Peyer's patch (tissue), 4 donors: ENCODE measurements around the gene ACTA1.

ENCODE experiments used
- CTCF ChIP-seq, 6 experiments: fragments of 450-650 bp in 4 of 6; fragments of 200-600 bp in 2 of 6; sonication (generic) in 1 of 6; IDR thresholded peaks; one replicate each; pipeline ENCODE4 v1.5.1; 2017 to 2019; ENCODE audit warnings: antibody characterized with exemption in 6 of 6, mild to moderate bottlenecking in 3 of 6, moderate library complexity in 1 of 6
- POLR2A ChIP-seq, 2 donors: fragments of 450-650 bp; IDR thresholded peaks; one replicate each; pipeline ENCODE4 v1.5.1; 2017; ENCODE audit warnings: antibody characterized with exemption in 2 of 2, mild to moderate bottlenecking in 2 of 2, moderate library complexity in 2 of 2

GRCh38 chr1:229433364-229434004 is 410 bp downstream of the ACTA1 start:
- no peak for TF ChIP-seq CTCF (IDR thresholded peaks at IDR 0.05)
- no peak for TF ChIP-seq POLR2A (IDR thresholded peaks at IDR 0.05)
